ENCODE results near the gene RUBCN. TPM values are rescaled to one million over a fixed set of nuclear protein-coding genes. Genes with fewer than 3 reads are reported as not detected.

RUBCN gene
- total and polyA plus RNA-seq, 2 donors (not counting 1 experiment from before 2014, with no cell fraction given) = 57.3 to 423 TPM

GRCh38 chr3:197761784-197762183 is 25.1 kb upstream of the RUBCN start:
- no peak overlapping the region for H3K27ac ChIP-seq (ENCODE audit: low read length in 2 of 2)
- Mint-ChIP-seq H3K9me3 (ENCODE audit: insufficient read depth) (no peaks in the 10 kb centered on the region), H3K27me3 (no peaks in the 10 kb centered on the region), H3K27ac (no peak overlapping the region), H3K4me1 (no peaks in the 10 kb centered on the region), H3K4me3 (no peak overlapping the region)
- TF ChIP-seq EZH2 (IDR thresholded peaks at IDR 0.05; ENCODE audit: borderline replicate concordance, insufficient read depth, low read depth, low read length, poor library complexity, severe bottlenecking) (no peak), CTCF (IDR thresholded peaks at IDR 0.05) (no peak)
- no peak overlapping the region for H3K4me3 ChIP-seq (ENCODE audit: control extremely low read depth in 1 of 5, extremely low read depth in 1 of 5, insufficient read depth in 1 of 5, low read depth in 2 of 5, low read length in 4 of 5)
- peaks cover 14 to 61% of the 10 kb centered on the region in 2 experiments for H3K36me3 ChIP-seq (replicated peaks in 1 of 2; ENCODE audit: control extremely low read depth in 1 of 2, control insufficient read depth in 1 of 2, extremely low read depth in 1 of 2, insufficient read depth in 2 of 2, low read length in 1 of 2)
- no peak overlapping the region for H3K9ac ChIP-seq (ENCODE audit: low read length)
- H4K20me1 ChIP-seq (ENCODE audit: control insufficient read depth, insufficient read depth, low read length, poor library complexity, severe bottlenecking) = peaks cover 14% of the 10 kb centered on the region
- no peak overlapping the region for H3K4me2 ChIP-seq (replicated peaks; ENCODE audit: low read depth, low read length, poor library complexity, severe bottlenecking)
- H3K9me3 ChIP-seq (ENCODE audit: control extremely low read depth in 1 of 3, control insufficient read depth in 2 of 3, insufficient read depth in 1 of 3, low read length in 2 of 3) = no peaks in the 10 kb centered on the region
- H3K4me1 ChIP-seq (ENCODE audit: control insufficient read depth in 2 of 2, insufficient read depth in 2 of 2, low read length in 2 of 2) = no peaks in the 10 kb centered on the region
- peaks cover 47% of the 10 kb centered on the region for H3K79me2 ChIP-seq (ENCODE audit: control insufficient read depth, insufficient read depth, low read length)
- ATAC-seq (ENCODE audit: low read depth) = no peak
- H3K27me3 ChIP-seq (replicated peaks in 1 of 4; ENCODE audit: control extremely low read depth in 1 of 4, control insufficient read depth in 3 of 4, insufficient read depth in 4 of 4, low read length in 3 of 4) = no peaks in the 10 kb centered on the region
- no peak overlapping the region for H2AFZ ChIP-seq (ENCODE audit: insufficient read depth, low read depth, low read length, poor library complexity, severe bottlenecking)
- ChIA-PET CTCF (interaction anchor here (0.5 kb wide), 1 partner anchor 47 kb away, joined by 4 read pairs; no protein-coding TSS in a partner anchor), POLR2A (no interaction called here)
- intact Hi-C loops (cut with micrococcal nuclease) = no loop called here
- DNase-seq = no peak

DNA sequence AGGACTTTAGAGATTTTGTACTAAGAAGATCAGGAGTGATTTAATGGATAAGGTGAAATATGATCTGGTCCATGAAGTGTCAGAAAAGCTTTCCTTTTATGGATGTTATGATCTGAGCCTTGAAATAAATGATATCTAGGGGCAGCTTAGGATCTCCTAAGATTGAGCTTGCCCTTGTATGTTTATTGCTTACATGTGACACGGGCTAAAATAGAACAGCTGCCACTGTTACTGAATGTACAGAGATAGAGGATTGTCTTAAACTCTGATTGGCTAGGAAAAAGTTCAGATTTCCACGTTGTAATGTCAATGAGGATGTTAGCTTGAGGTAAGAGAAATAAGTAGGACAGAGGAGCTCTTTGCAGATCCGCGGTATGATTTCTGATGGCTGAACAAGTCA is 21.8 kb upstream of the RUBCN start:
- no peaks in the 10 kb centered on the region for H3K27me3 Mint-ChIP-seq
- TF ChIP-seq EZH2 (IDR thresholded peaks at IDR 0.05; ENCODE audit: borderline replicate concordance, insufficient read depth, low read depth, low read length, poor library complexity, severe bottlenecking) (no peak), CTCF (IDR thresholded peaks at IDR 0.05) (no peak)
- Histone ChIP-seq H3K4me1 (ENCODE audit: control insufficient read depth in 2 of 2, insufficient read depth in 2 of 2, low read length in 2 of 2) (no peaks in the 10 kb centered on the region), H3K4me3 (ENCODE audit: control extremely low read depth in 1 of 5, extremely low read depth in 1 of 5, insufficient read depth in 1 of 5, low read depth in 2 of 5, low read length in 4 of 5) (no peak overlapping the region), H3K36me3 (replicated peaks in 1 of 2; ENCODE audit: control extremely low read depth in 1 of 2, control insufficient read depth in 1 of 2, extremely low read depth in 1 of 2, insufficient read depth in 2 of 2, low read length in 1 of 2) (peaks cover 10 to 48% of the 10 kb centered on the region in 2 experiments), H3K9me3 (ENCODE audit: control extremely low read depth in 1 of 3, control insufficient read depth in 2 of 3, insufficient read depth in 1 of 3, low read length in 2 of 3) (no peaks in the 10 kb centered on the region), H3K9ac (ENCODE audit: low read length) (no peak overlapping the region), H3K27me3 (replicated peaks in 1 of 4; ENCODE audit: control extremely low read depth in 1 of 4, control insufficient read depth in 3 of 4, insufficient read depth in 4 of 4, low read length in 3 of 4) (no peaks in the 10 kb centered on the region), H3K79me2 (ENCODE audit: control insufficient read depth, insufficient read depth, low read length) (peaks cover 80% of the 10 kb centered on the region), H3K4me2 (replicated peaks; ENCODE audit: low read depth, low read length, poor library complexity, severe bottlenecking) (no peak overlapping the region), H3K27ac (ENCODE audit: low read length in 2 of 2) (no peak overlapping the region), H4K20me1 (ENCODE audit: control insufficient read depth, insufficient read depth, low read length, poor library complexity, severe bottlenecking) (peaks cover 30% of the 10 kb centered on the region), H2AFZ (ENCODE audit: insufficient read depth, low read depth, low read length, poor library complexity, severe bottlenecking) (no peak overlapping the region)
- ATAC-seq (ENCODE audit: low read depth) (no peak), DNase-seq (no peak)
- 100% methylated on average over 4 of the region's 4 CpGs for WGBS (ENCODE audit: insufficient coverage)
- CTCF ChIA-PET = no interaction called here
- H3K4me1 Mint-ChIP-seq = peaks cover 14% of the 10 kb centered on the region
- no peak overlapping the region for H3K4me3 Mint-ChIP-seq
- no peak overlapping the region for H3K27ac Mint-ChIP-seq
- H3K9me3 Mint-ChIP-seq (ENCODE audit: insufficient read depth) = no peaks in the 10 kb centered on the region
- POLR2A ChIA-PET = no interaction called here
- intact Hi-C loops (cut with micrococcal nuclease) = no loop called here
